HepG2 (cell line): ENCODE measurements around the gene OR4Q2.

Source experiments
- CTCF ChIP-seq: sonication (generic); formaldehyde crosslinking; IDR thresholded peaks from 2 replicates; pipeline ENCODE4 v1.5.0; 2020; ENCODE audit warnings: mild to moderate bottlenecking, missing genetic modification reagents, moderate library complexity
- E2F1 ChIP-seq: sonication (generic); formaldehyde crosslinking; IDR thresholded peaks from 2 replicates; pipeline ENCODE4 v1.5.0; 2020; ENCODE audit warnings: missing genetic modification reagents
- KDM2A ChIP-seq: sonication (generic); formaldehyde crosslinking; IDR thresholded peaks from 2 replicates; pipeline ENCODE4 v1.4.0; 2020; ENCODE audit warnings: low read depth, missing genetic modification reagents, borderline replicate concordance
- NFAT5 ChIP-seq: sonication (generic); formaldehyde crosslinking; IDR thresholded peaks from 2 replicates; pipeline ENCODE4 v1.4.0; 2020; ENCODE audit warnings: missing genetic modification reagents
- SRSF4 ChIP-seq: fragments of 200-400 bp; formaldehyde crosslinking; IDR thresholded peaks from one replicate; pipeline ENCODE4 v1.6.1; 2018; ENCODE audit warnings: mild to moderate bottlenecking, low read depth, low read length, moderate library complexity; ENCODE audit not compliant: poor library complexity, severe bottlenecking
- ZNF639 ChIP-seq: conservative IDR thresholded peaks from 2 replicates; pipeline ENCODE4 v1.6.1; 2018; ENCODE audit warnings: missing genetic modification reagents

GRCh38 chr14:19975291-19975690 lies 26.7 kb upstream of the OR4Q2 start, which contains the start of gene OR4K15:
- no peak for TF ChIP-seq KDM2A (CRISPR knock-in tag)
- no peak for TF ChIP-seq E2F1 (CRISPR knock-in tag)
- no peak for TF ChIP-seq CTCF (CRISPR knock-in tag)
- no peak for TF ChIP-seq NFAT5 (CRISPR knock-in tag)
- TF ChIP-seq ZNF639 (CRISPR knock-in tag): no peak
- TF ChIP-seq SRSF4: no peak
